Stimulated activated CD4-positive, alpha-beta T cell treated with anti-CD3 and anti-CD28 coated beads, Interleukin-2, amount 100 ng/mL, for 48 hours (primary cell): Measurements from ENCODE around the gene DVL2.

Experiments used
- DNase-seq, 2 donors: peaks; one replicate each; pipeline ENCODE4 v3.0.0-alpha.2; 2020

Gene DVL2

GRCh38 chr17:7218166-7218565 is 16.2 kb downstream of the DVL2 start:
- DNase-seq: no peak

GRCh38 chr17:7217113-7217987 is 17.0 kb downstream of the DVL2 start:
- no peak for DNase-seq

- no peak for DNase-seq
Observed at GRCh38 chr17:7216242-7217112, 17.8 kb downstream of the DVL2 start.

- no peak for DNase-seq
Observed at GRCh38 chr17:7215652-7216180, 18.6 kb downstream of the DVL2 start.

GRCh38 chr17:7215136-7215638 is 19.1 kb downstream of the DVL2 start:
- DNase-seq: no peak

GRCh38 chr17:7214300-7215135 is 19.8 kb downstream of the DVL2 start:
- peak; percentile 99 for DNase-seq

- DNase-seq: peak in 1 of 2 donors; percentile 57
Observed at GRCh38 chr17:7213895-7214299, 20.4 kb downstream of the DVL2 start.

GRCh38 chr17:7211491-7212273 is 22.6 kb downstream of the DVL2 start:
- DNase-seq: no peak

GRCh38 chr17:7208754-7209460 is 25.4 kb downstream of the DVL2 start:
- no peak for DNase-seq

GRCh38 chr17:7208027-7208571 is 26.2 kb downstream of the DVL2 start:
- no peak for DNase-seq

GRCh38 chr17:7207120-7208001 is 27.0 kb downstream of the DVL2 start:
- no peak for DNase-seq

- DNase-seq: no peak
Observed at GRCh38 chr17:7205561-7205960, 28.8 kb downstream of the DVL2 start.

GRCh38 chr17:7204828-7205461 is 29.4 kb downstream of the DVL2 start:
- DNase-seq: peak; percentile 85 to 86

GRCh38 chr17:7204336-7204735 is 30.0 kb downstream of the DVL2 start:
- no peak for DNase-seq

- DNase-seq: no peak
Observed at GRCh38 chr17:7203391-7203790, 30.9 kb downstream of the DVL2 start.

GRCh38 chr17:7196651-7197401 is 37.5 kb downstream of the DVL2 start:
- no peak for DNase-seq

- DNase-seq: no peak
Observed at GRCh38 chr17:7195971-7196370, 38.3 kb downstream of the DVL2 start.

- DNase-seq: no peak
Observed at GRCh38 chr17:7192271-7192937, 41.9 kb downstream of the DVL2 start.
